ENCODE measurements around the gene OR4F6.
"Not testable (repeated sequence)": the region's sequence is repeated elsewhere in the genome, so short reads cannot be mapped to it uniquely, and the experiment has no call there.

- not testable (repeated sequence) for TF ChIP-seq EZH2 (conservative IDR thresholded peaks at IDR 0.05; ENCODE audit: low read depth, low read length); XRCC5 (optimal IDR thresholded peaks at IDR 0.05; ENCODE audit: low read length); SNAPC2 (CRISPR knock-in tag; IDR thresholded peaks at IDR 0.05); PAWR (CRISPR knock-in tag; IDR thresholded peaks at IDR 0.05; ENCODE audit: borderline replicate concordance); NFRKB (IDR thresholded peaks at IDR 0.05); TCF7L2 (IDR thresholded peaks at IDR 0.05; ENCODE audit: low read depth, low read length); KAT7 (CRISPR knock-in tag; IDR thresholded peaks at IDR 0.05; ENCODE audit: borderline replicate concordance); REST (IDR thresholded peaks at IDR 0.05; ENCODE audit: borderline replicate concordance in 1 of 2, low read depth in 1 of 2, low read length in 2 of 2); FOXP4 (CRISPR knock-in tag; IDR thresholded peaks at IDR 0.05); CTCF (CRISPR knock-in tag; IDR thresholded peaks at IDR 0.05); ZNF512B (CRISPR knock-in tag; IDR thresholded peaks at IDR 0.05; ENCODE audit: borderline replicate concordance)
Observed at GRCh38 chr15:101764669-101765339, 38.5 kb upstream of the OR4F6 start.
